HCT116 (cell line): ENCODE data around the gene ANO6. TPM values are rescaled to one million over a fixed set of nuclear protein-coding genes. Genes with fewer than 3 reads are reported as not detected.

Experiments
- ATAC-seq: fragments of 200-7000 bp; cut with Tn5 transposase; 2 replicates; pipeline ENCODE4 v1.9.1; 2020; ENCODE audit warnings: mild to moderate bottlenecking, moderate library complexity
- BruUV-seq: library from RNA; stranded (reverse); fragments of 400-500 nt; replicated peaks from 2 replicates; lab custom pipeline; 2021; lab: Mats Ljungman, UMichigan
- CTCF ChIA-PET: fragments of 300-600 bp; sonication (Branson Sonifier 250); formaldehyde crosslinking; loops from one replicate; lab custom pipeline; 2021; ENCODE audit warnings: antibody characterized with exemption; lab: Charles Lee
- POLR2A ChIA-PET: fragments of 300-600, 350-600 bp; sonication (Branson Sonifier 250); formaldehyde crosslinking; loops from one replicate; lab custom pipeline; 2021; ENCODE audit warnings: antibody characterized with exemption; lab: Charles Lee
- RAD21 ChIA-PET, 2 experiments: fragments of 300-600 bp; sonication (Branson Sonifier 250); formaldehyde crosslinking; loops; one replicate each; lab custom pipeline; 2023; ENCODE audit warnings: low total read pairs in 2 of 2; ENCODE audit not compliant: uncharacterized antibody in 2 of 2, unreplicated experiment in 2 of 2, low non-redundant PET in 1 of 2; lab: Charles Lee
- DNase-seq: peaks from one replicate; pipeline ENCODE4 v3.0.0-alpha.2; 2010; ENCODE audit warnings: low read depth, low spot score
- H2AFZ ChIP-seq: fragments of 200-600 bp; shearing (Covaris generic), sonication (generic); 2 replicates; pipeline ENCODE4 v1.6.1; 2017; ENCODE audit warnings: low read depth, mixed run types, mixed read lengths, antibody characterized with exemption, low read length; ENCODE audit not compliant: poor library complexity, severe bottlenecking
- H3K27ac ChIP-seq: 2 replicates; pipeline ENCODE4 v1.5.1; 2012; ENCODE audit warnings: low read depth, low read length
- H3K27me3 ChIP-seq: fragments of 200-600 bp; sonication (generic); 2 replicates; pipeline ENCODE4 v1.6.1; 2016; ENCODE audit warnings: mixed run types, low read length, mixed read lengths; ENCODE audit not compliant: insufficient read depth
- H3K36me3 ChIP-seq, 2 experiments: fragments of 200-500 bp in 1 of 2; fragments of 200-600 bp in 1 of 2; sonication (Bioruptor generic) in 1 of 2; sonication (generic) in 1 of 2; 2 replicates each; pipeline versions ENCODE4 v1.5.1 to v1.6.1; 2014 to 2016; ENCODE audit warnings: low read length in 2 of 2, inconsistent platforms in 1 of 2, mixed read lengths in 1 of 2, mixed run types in 1 of 2; ENCODE audit not compliant: insufficient read depth in 2 of 2, control insufficient read depth in 1 of 2
- H3K4me1 ChIP-seq, 2 experiments: fragments of 200-600 bp in 1 of 2; sonication (generic) in 1 of 2; 2 replicates each; pipeline versions ENCODE4 v1.5.1 to v1.6.1; 2012 to 2017; ENCODE audit warnings: low read length in 2 of 2, inconsistent platforms in 1 of 2, mild to moderate bottlenecking in 1 of 2, mixed read lengths in 1 of 2, mixed run types in 1 of 2, moderate library complexity in 1 of 2; ENCODE audit not compliant: insufficient read depth in 2 of 2, control insufficient read depth in 1 of 2
- H3K4me2 ChIP-seq: fragments of 200-600 bp; sonication (generic); 2 replicates; pipeline ENCODE4 v1.6.1; 2017; ENCODE audit warnings: mixed run types, low read length, mixed read lengths
- H3K4me3 ChIP-seq, 2 experiments: fragments of 200-600 bp in 1 of 2; sonication (generic) in 1 of 2; replicated peaks in 1 of 2; 2 replicates each; pipeline ENCODE4 v1.5.1; 2011 to 2016; ENCODE audit warnings: low read length in 2 of 2, control low read depth in 1 of 2, low read depth in 1 of 2, mild to moderate bottlenecking in 1 of 2, mixed read lengths in 1 of 2, mixed run types in 1 of 2
- H3K79me2 ChIP-seq: fragments of 200-600 bp; sonication (generic); 2 replicates; pipeline ENCODE4 v1.6.1; 2017; ENCODE audit warnings: mild to moderate bottlenecking, mixed run types, low read length, moderate library complexity, mixed read lengths; ENCODE audit not compliant: insufficient read depth
- H3K9ac ChIP-seq: fragments of 200-600 bp; sonication (generic); 2 replicates; pipeline ENCODE4 v1.6.1; 2016; ENCODE audit warnings: low read length, mixed read lengths
- H3K9me2 ChIP-seq: fragments of 200-600 bp; sonication (generic), shearing (Covaris generic); 2 replicates; pipeline ENCODE4 v1.6.1; 2017; ENCODE audit warnings: mixed run types, mild to moderate bottlenecking, moderate library complexity; ENCODE audit not compliant: insufficient read depth
- H3K9me3 ChIP-seq, 2 experiments: fragments of 200-500 bp in 1 of 2; fragments of 200-600 bp in 1 of 2; sonication (Bioruptor generic) in 1 of 2; sonication (generic) in 1 of 2; 2 replicates each; pipeline ENCODE4 v1.6.1; 2014 to 2017; ENCODE audit warnings: low read length in 2 of 2, mixed read lengths in 2 of 2, inconsistent platforms in 1 of 2, low read depth in 1 of 2, mild to moderate bottlenecking in 1 of 2, mixed run types in 1 of 2, moderate library complexity in 1 of 2; ENCODE audit not compliant: control insufficient read depth in 1 of 2, insufficient read depth in 1 of 2
- H4K20me1 ChIP-seq: fragments of 200-600 bp; sonication (generic), shearing (Covaris generic); 2 replicates; pipeline ENCODE4 v1.6.1; 2017; ENCODE audit warnings: mixed run types, mild to moderate bottlenecking, moderate library complexity; ENCODE audit not compliant: insufficient read depth
- CBX3 ChIP-seq: IDR thresholded peaks from 2 replicates; pipeline ENCODE4 v1.6.1; 2012; ENCODE audit warnings: low read depth
- CEBPB ChIP-seq: IDR thresholded peaks from 2 replicates; pipeline ENCODE4 v1.6.1; 2012; ENCODE audit warnings: low read depth
- ELF1 ChIP-seq: IDR thresholded peaks from 2 replicates; pipeline ENCODE4 v1.6.1; 2012; ENCODE audit warnings: low read depth, borderline replicate concordance
- FOSL1 ChIP-seq: IDR thresholded peaks from 2 replicates; pipeline ENCODE4 v1.6.1; 2012; ENCODE audit warnings: low read depth
- JUND ChIP-seq: IDR thresholded peaks from 2 replicates; pipeline ENCODE4 v1.6.1; 2012
- MAX ChIP-seq: IDR thresholded peaks from 2 replicates; pipeline ENCODE4 v1.6.1; 2012
- POLR2A ChIP-seq: IDR thresholded peaks from 2 replicates; pipeline ENCODE4 v1.7.0; 2011; ENCODE audit warnings: borderline replicate concordance; ENCODE audit not compliant: insufficient read depth, insufficient read length; ENCODE audit errors: extremely low read depth
- POLR2AphosphoS5 ChIP-seq: IDR thresholded peaks from 2 replicates; pipeline ENCODE4 v1.6.1; 2011; ENCODE audit warnings: mild to moderate bottlenecking, low read depth, low read length, moderate library complexity
- RAD21 ChIP-seq: IDR thresholded peaks from 2 replicates; pipeline ENCODE4 v1.6.1; 2012; ENCODE audit warnings: low read depth, mild to moderate bottlenecking
- REST ChIP-seq: IDR thresholded peaks from 2 replicates; pipeline ENCODE4 v1.6.1; 2012; ENCODE audit warnings: low read depth
- SIN3A ChIP-seq: IDR thresholded peaks from 2 replicates; pipeline ENCODE4 v1.6.1; 2012; ENCODE audit warnings: low read depth
- SP1 ChIP-seq: IDR thresholded peaks from 2 replicates; pipeline ENCODE4 v1.6.1; 2012; ENCODE audit warnings: low read depth
- SRF ChIP-seq: IDR thresholded peaks from 2 replicates; pipeline ENCODE4 v1.6.1; 2012; ENCODE audit warnings: low read depth
- TCF7L2 ChIP-seq: IDR thresholded peaks from 2 replicates; pipeline ENCODE4 v1.7.0; 2011; ENCODE audit warnings: borderline replicate concordance, inconsistent platforms; ENCODE audit not compliant: insufficient read depth, insufficient read length; ENCODE audit errors: extremely low read depth
- YY1 ChIP-seq: IDR thresholded peaks from 2 replicates; pipeline ENCODE4 v1.6.1; 2011; ENCODE audit warnings: low read length, low read depth, moderate library complexity, mild to moderate bottlenecking; ENCODE audit not compliant: insufficient replicate concordance; ENCODE audit errors: extremely low read depth
- ZFX ChIP-seq: fragments of 450-650 bp; IDR thresholded peaks from 2 replicates; pipeline ENCODE4 v1.6.1; 2017
- ZNF274 ChIP-seq: fragments of 200-500 bp; sonication (Bioruptor generic); IDR thresholded peaks from 2 replicates; pipeline ENCODE4 v1.6.1; 2014; ENCODE audit warnings: mild to moderate bottlenecking, low read depth, low read length, inconsistent platforms
- intact Hi-C: fragments of 100-400 bp; cut with micrococcal nuclease; formaldehyde crosslinking; loops from 2 replicates; pipeline ENCODE4 v1.10.0; 2022
- total RNA-seq: library from RNA; stranded (reverse); gene quantifications from one replicate; pipeline ENCODE4 v1.2.1, GENCODE V29; 2021; ENCODE audit not compliant: unreplicated experiment
- TF ChIP-seq, protein P1 (sequence below): IDR thresholded peaks from 2 replicates; pipeline ENCODE4 v1.6.1; 2012

The ANO6 gene
- total RNA-seq, 1 experiment from 2014 or later: 36.7 TPM

- TF ChIP-seq REST: no peak
- no peak for TF ChIP-seq ZFX
- TF ChIP-seq MAX: no peak
- TF ChIP-seq CEBPB: no peak
- no peak for TF ChIP-seq FOSL1
These were observed 5.1 kb downstream of the ANO6 start (continued) for GRCh38 chr12:45220969-45221368.

DNA sequence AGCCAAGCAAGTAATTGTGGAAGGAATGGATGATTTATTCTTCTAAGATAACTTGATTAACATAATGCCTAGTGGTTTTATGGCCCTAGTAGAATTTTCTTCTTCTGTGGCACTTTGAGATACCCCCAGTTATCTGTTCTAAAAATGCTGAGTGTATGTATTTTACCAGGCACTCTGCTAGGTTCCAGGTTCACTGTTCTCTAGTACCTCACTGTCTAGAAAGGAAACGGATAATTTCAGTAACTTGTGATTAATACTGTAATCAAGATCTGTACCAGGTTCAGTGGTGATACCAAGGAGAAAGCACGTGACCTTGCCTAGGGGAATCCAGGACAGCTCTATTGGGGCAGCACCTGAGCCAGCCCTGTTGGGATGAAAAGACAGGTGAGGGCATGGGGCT lies 8.0 kb downstream of the ANO6 start:
- Histone ChIP-seq H3K27me3 (no peaks in the 10 kb centered on the region), H3K4me1 (no peaks in the 10 kb centered on the region), H4K20me1 (no peaks in the 10 kb centered on the region), H3K9me2 (no peaks in the 10 kb centered on the region; the same call in 1 of the 2 replicates), H3K79me2 (peaks cover 87% of the 10 kb centered on the region), H2AFZ (no peak overlapping the region), H3K9me3 (no peaks in the 10 kb centered on the region), H3K4me2 (no peak overlapping the region), H3K27ac (no peak overlapping the region), H3K4me3 (no peak overlapping the region), H3K36me3 (no peaks in the 10 kb centered on the region), H3K9ac (no peak overlapping the region)
- no peak for ATAC-seq
- no TSS peak for BruUV-seq
- ChIA-PET RAD21 (no interaction called here), CTCF (no interaction called here), POLR2A (no interaction called here)
- intact Hi-C loops: no loop called here
- TF ChIP-seq CBX3 (no peak), SP1 (no peak), SRF (no peak), ZNF274 (no peak), SIN3A (no peak), REST (no peak), RAD21 (no peak), YY1 (no peak), MAX (no peak), FOSL1 (no peak), ZFX (no peak), POLR2AphosphoS5 (no peak), ELF1 (no peak), POLR2A (no peak), JUND (no peak), TCF7L2 (no peak), CEBPB (no peak)
- TF ChIP-seq, protein P1, sequence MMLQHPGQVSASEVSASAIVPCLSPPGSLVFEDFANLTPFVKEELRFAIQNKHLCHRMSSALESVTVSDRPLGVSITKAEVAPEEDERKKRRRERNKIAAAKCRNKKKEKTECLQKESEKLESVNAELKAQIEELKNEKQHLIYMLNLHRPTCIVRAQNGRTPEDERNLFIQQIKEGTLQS: no peak
- no peak for DNase-seq
